Raji (cell line): ENCODE measurements around the gene ANXA4.

Experiments
- POLR2A ChIP-seq: IDR thresholded peaks from 2 replicates; pipeline ENCODE4 v1.6.1; 2011; ENCODE audit warnings: low read depth, low read length, control low read depth; ENCODE audit not compliant: insufficient read depth

Gene ANXA4

GRCh38 chr2:69830045-69830905 is 88.3 kb downstream of the ANXA4 start:
- no peak for TF ChIP-seq POLR2A

GRCh38 chr2:69831354-69831905 is 89.5 kb downstream of the ANXA4 start:
- TF ChIP-seq POLR2A, result no peak

- TF ChIP-seq POLR2A, result no peak
Measured at GRCh38 chr2:69833752-69834151, 91.8 kb downstream of the ANXA4 start.

GRCh38 chr2:69835666-69836065 is 93.7 kb downstream of the ANXA4 start:
- no peak for TF ChIP-seq POLR2A

- TF ChIP-seq POLR2A, result no peak
Measured at GRCh38 chr2:69836316-69836715, 94.4 kb downstream of the ANXA4 start.

GRCh38 chr2:69837533-69837932 is 95.6 kb downstream of the ANXA4 start:
- TF ChIP-seq POLR2A, result no peak

GRCh38 chr2:69843993-69844392 is 102.1 kb downstream of the ANXA4 start:
- TF ChIP-seq POLR2A, result no peak

GRCh38 chr2:69844560-69844959 is 102.6 kb downstream of the ANXA4 start:
- TF ChIP-seq POLR2A, result no peak

GRCh38 chr2:69846182-69847067 is 104.5 kb downstream of the ANXA4 start:
- no peak for TF ChIP-seq POLR2A

- no peak for TF ChIP-seq POLR2A
Measured at GRCh38 chr2:69847068-69847828, 105.3 kb downstream of the ANXA4 start.

GRCh38 chr2:69848186-69848790 is 106.4 kb downstream of the ANXA4 start:
- TF ChIP-seq POLR2A, result no peak

GRCh38 chr2:69858261-69858660 is 116.3 kb downstream of the ANXA4 start:
- no peak for TF ChIP-seq POLR2A

GRCh38 chr2:69863298-69863697 is 121.4 kb downstream of the ANXA4 start:
- TF ChIP-seq POLR2A, result no peak
